Measurements from ENCODE around the gene P2RY2.

Gene P2RY2

GRCh38 chr11:73218106-73218829 is at the start of gene P2RY2:
P2RY2 (plus strand) TSS chr11:73218281; CDS start chr11:73234160, 15,879 bp downstream.
- DNase-seq (ENCODE audit: low read depth in 1 of 2, low spot score in 1 of 2) = peak; percentile 6 to 14

- DNase-seq (ENCODE audit: low read depth in 1 of 2, low spot score in 1 of 2) = no peak
Measured at GRCh38 chr11:73168925-73169579, 49.0 kb upstream of the P2RY2 start.

GRCh38 chr11:73170140-73170539 is 47.9 kb upstream of the P2RY2 start:
- DNase-seq (ENCODE audit: low read depth in 1 of 2, low spot score in 1 of 2) = no peak

- no peak for DNase-seq (ENCODE audit: low read depth in 1 of 2, low spot score in 1 of 2)
Measured at GRCh38 chr11:73171436-73172161, 46.5 kb upstream of the P2RY2 start.

- DNase-seq (ENCODE audit: low read depth in 1 of 2, low spot score in 1 of 2) = no peak
Measured at GRCh38 chr11:73172992-73173656, 45.0 kb upstream of the P2RY2 start.

- DNase-seq (ENCODE audit: low read depth in 1 of 2, low spot score in 1 of 2) = no peak
Measured at GRCh38 chr11:73173755-73174494, 44.2 kb upstream of the P2RY2 start.

GRCh38 chr11:73174495-73174791 is 43.6 kb upstream of the P2RY2 start:
- no peak for DNase-seq (ENCODE audit: low read depth in 1 of 2, low spot score in 1 of 2)

- no peak for DNase-seq (ENCODE audit: low read depth in 1 of 2, low spot score in 1 of 2)
Measured at GRCh38 chr11:73175551-73176144, 42.4 kb upstream of the P2RY2 start.

GRCh38 chr11:73176145-73176873 is 41.8 kb upstream of the P2RY2 start:
- no peak for DNase-seq (ENCODE audit: low read depth in 1 of 2, low spot score in 1 of 2)

- no peak for DNase-seq (ENCODE audit: low read depth in 1 of 2, low spot score in 1 of 2)
Measured at GRCh38 chr11:73176874-73177155, 41.3 kb upstream of the P2RY2 start.

- DNase-seq (ENCODE audit: low read depth in 1 of 2, low spot score in 1 of 2) = no peak
Measured at GRCh38 chr11:73177380-73177777, 40.7 kb upstream of the P2RY2 start.

- peak; percentile 53 to 76 for DNase-seq (ENCODE audit: low read depth in 1 of 2, low spot score in 1 of 2)
Measured at GRCh38 chr11:73177778-73178539, 40.1 kb upstream of the P2RY2 start.

GRCh38 chr11:73178681-73179080 is 39.4 kb upstream of the P2RY2 start:
- no peak for DNase-seq (ENCODE audit: low read depth in 1 of 2, low spot score in 1 of 2)

GRCh38 chr11:73182824-73183321 is 35.2 kb upstream of the P2RY2 start:
- DNase-seq (ENCODE audit: low read depth in 1 of 2, low spot score in 1 of 2) = no peak

GRCh38 chr11:73184953-73185671 is 33.0 kb upstream of the P2RY2 start:
- peak; percentile 18 to 36 for DNase-seq (ENCODE audit: low read depth in 1 of 2, low spot score in 1 of 2)

GRCh38 chr11:73185680-73186293 is 32.3 kb upstream of the P2RY2 start:
- no peak for DNase-seq (ENCODE audit: low read depth in 1 of 2, low spot score in 1 of 2)

GRCh38 chr11:73186294-73186850 is 31.7 kb upstream of the P2RY2 start:
- no peak for DNase-seq (ENCODE audit: low read depth in 1 of 2, low spot score in 1 of 2)

GRCh38 chr11:73186886-73187285 is 31.2 kb upstream of the P2RY2 start:
- no peak for DNase-seq (ENCODE audit: low read depth in 1 of 2, low spot score in 1 of 2)
